ENCODE data around the gene TTC13.

Gene TTC13

DNA sequence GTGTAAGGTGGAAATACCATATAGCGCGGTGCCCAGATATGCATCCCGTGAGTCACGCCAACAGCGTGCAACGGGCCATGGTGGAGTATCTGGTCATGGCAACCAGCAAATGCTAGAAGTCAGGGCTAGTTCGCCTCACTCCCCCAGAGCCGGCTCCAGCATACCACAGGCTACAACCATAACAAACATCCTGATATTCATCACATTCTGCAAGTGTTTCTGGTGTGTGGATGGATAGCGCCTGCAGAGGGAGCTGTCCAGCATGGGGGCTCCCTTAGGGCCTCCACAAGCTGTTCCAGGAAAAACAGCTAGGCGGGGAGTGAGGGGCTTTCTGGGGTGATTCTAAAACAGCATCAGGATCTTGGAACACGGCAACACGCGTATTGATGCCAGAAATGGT lies 117.2 kb downstream of the TTC13 start:
- H3K4me3 ChIP-seq (ENCODE audit: low read length) = no peak overlapping the region

DNA sequence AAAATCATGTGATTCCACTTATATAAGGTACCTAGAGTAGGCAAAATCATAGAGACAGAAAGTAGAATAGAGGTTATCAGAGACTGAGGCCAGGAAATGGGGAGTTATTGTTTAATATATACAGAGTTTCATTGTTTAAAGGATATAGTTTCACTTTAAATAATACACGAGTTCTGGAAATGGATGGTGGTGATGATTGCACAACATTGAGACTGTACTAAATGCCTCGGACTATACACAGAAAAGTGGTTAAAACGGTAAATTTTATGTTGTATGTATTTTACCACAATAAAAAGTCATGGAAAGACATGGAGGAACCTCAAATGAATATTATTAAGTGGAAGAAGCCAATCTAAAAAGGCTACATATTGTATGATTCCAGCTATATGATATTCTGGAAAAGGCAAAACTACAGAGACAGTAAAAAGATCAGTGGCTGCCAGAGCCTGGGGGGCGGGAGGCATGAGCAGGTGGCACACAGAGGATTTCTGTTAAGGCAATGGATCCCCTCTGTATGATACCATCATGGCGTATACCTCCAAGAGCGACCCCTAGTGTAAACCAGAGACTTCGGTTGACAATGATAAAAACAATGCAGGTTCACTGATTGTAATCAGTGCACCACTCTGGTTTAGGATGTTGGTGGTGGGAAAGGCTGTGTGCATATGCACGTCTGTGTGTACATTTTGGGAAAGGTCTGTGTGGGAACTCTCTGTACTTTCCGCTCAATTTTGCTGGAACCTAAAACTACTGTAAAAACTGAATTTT lies 117.9 kb downstream of the TTC13 start:
- no peak overlapping the region for H3K27ac ChIP-seq (ENCODE audit: low read depth, low read length)

More for the DNA sequence above, 117.2 kb downstream of the TTC13 start:
- Histone ChIP-seq H3K9ac (ENCODE audit: low read length) (no peak overlapping the region), H3K4ac (ENCODE audit: low read depth, low read length) (no peak overlapping the region), H2AK5ac (ENCODE audit: low read length) (no peak overlapping the region), H3K79me1 (ENCODE audit: low read length) (peaks cover 26% of the 10 kb centered on the region), H3K27ac (ENCODE audit: low read depth, low read length) (no peak overlapping the region), H3K4me2 (ENCODE audit: low read length) (no peak overlapping the region), H3K56ac (ENCODE audit: low read length) (no peak overlapping the region), H2BK15ac (replicated peaks; ENCODE audit: low read depth) (no peak overlapping the region), H3K23ac (ENCODE audit: low read length) (no peak overlapping the region), H2BK5ac (ENCODE audit: low read length) (no peak overlapping the region), H3K18ac (ENCODE audit: low read length) (no peak overlapping the region), H3K4me1 (ENCODE audit: control insufficient read depth, low read depth, low read length) (peaks cover 7% of the 10 kb centered on the region), H3K36me3 (ENCODE audit: control insufficient read depth, insufficient read depth, low read length) (no peaks in the 10 kb centered on the region), H4K8ac (ENCODE audit: low read depth, low read length) (no peak overlapping the region), H3K27me3 (ENCODE audit: insufficient read depth, low read length, poor library complexity) (no peaks in the 10 kb centered on the region), H2BK120ac (ENCODE audit: low read depth, low read length) (no peak overlapping the region), H4K5ac (ENCODE audit: low read length) (no peak overlapping the region), H3K79me2 (ENCODE audit: control insufficient read depth, insufficient read depth, low read length) (peaks cover 29% of the 10 kb centered on the region)
- no CpG with 5 or more reads among the region's 13 CpGs for WGBS (ENCODE audit: extremely low coverage, insufficient coverage, low lambda C conversion rate)
- peak; percentile 53 for DNase-seq

DNA sequence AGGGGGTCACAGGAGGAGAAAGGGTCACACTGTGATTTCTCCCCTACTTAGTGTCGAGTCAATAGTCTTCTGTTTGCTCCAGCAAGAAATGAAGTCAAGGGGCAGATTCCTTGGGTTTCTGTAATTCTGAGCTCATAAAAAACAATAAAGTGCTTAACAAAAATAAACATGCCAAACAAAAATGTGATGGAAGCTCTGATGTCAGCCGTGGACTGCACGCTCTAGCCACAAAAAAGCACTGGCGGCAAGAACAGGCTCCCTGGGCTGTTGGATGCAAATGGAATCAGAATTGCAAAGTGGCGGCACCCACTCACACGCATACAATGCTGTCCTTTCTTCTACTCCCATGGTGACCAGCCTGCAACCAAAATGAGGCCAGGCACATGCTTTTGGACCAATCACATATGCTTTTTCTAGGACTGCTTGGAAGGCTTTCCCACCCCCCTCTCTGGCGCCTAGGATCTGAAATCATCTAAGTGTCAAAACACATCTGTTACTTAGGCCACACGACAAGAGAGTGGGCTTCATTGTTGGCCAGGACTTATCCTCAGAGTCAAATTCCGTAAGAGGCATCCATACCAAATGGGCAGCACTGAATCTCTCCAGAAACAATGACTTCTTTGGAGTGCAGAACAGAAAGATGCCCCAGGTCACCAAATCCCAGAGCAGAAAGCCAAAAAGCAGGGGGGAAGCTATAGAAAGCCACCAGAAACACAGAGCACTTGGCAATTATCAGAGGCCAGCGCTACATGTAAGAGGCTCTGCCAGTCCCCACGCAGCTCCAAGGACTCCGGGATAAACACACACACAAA lies 119.5 kb downstream of the TTC13 start:
- H3K79me1 ChIP-seq (ENCODE audit: low read length) = peaks cover 21% of the 10 kb centered on the region
- no peak overlapping the region for H3K56ac ChIP-seq (ENCODE audit: low read length)
- H3K18ac ChIP-seq (ENCODE audit: low read length) = no peak overlapping the region
- H2AK5ac ChIP-seq (ENCODE audit: low read length) = no peak overlapping the region
- peaks cover 19% of the 10 kb centered on the region for H3K79me2 ChIP-seq (ENCODE audit: control insufficient read depth, insufficient read depth, low read length)
- no peak overlapping the region for H3K23ac ChIP-seq (ENCODE audit: low read length)
- H4K5ac ChIP-seq (ENCODE audit: low read length) = no peak overlapping the region
- H4K8ac ChIP-seq (ENCODE audit: low read depth, low read length) = no peak overlapping the region
- H3K27me3 ChIP-seq (ENCODE audit: insufficient read depth, low read length, poor library complexity) = no peaks in the 10 kb centered on the region
- H2BK120ac ChIP-seq (ENCODE audit: low read depth, low read length) = no peak overlapping the region
- no peak overlapping the region for H3K4ac ChIP-seq (ENCODE audit: low read depth, low read length)
- no peak overlapping the region for H2BK15ac ChIP-seq (replicated peaks; ENCODE audit: low read depth)
- no peak overlapping the region for H2BK5ac ChIP-seq (ENCODE audit: low read length)
- no peak overlapping the region for H3K9ac ChIP-seq (ENCODE audit: low read length)
- H3K4me1 ChIP-seq (ENCODE audit: control insufficient read depth, low read depth, low read length) = peaks cover 12% of the 10 kb centered on the region
- H3K27ac ChIP-seq (ENCODE audit: low read depth, low read length) = peak overlapping the region; percentile 47
- no peaks in the 10 kb centered on the region for H3K36me3 ChIP-seq (ENCODE audit: control insufficient read depth, insufficient read depth, low read length)
- no peak overlapping the region for H3K4me2 ChIP-seq (ENCODE audit: low read length)
- peak; percentile 74 for DNase-seq
- no CpG with 5 or more reads among the region's 12 CpGs for WGBS (ENCODE audit: extremely low coverage, insufficient coverage, low lambda C conversion rate)
- no peak overlapping the region for H3K4me3 ChIP-seq (ENCODE audit: low read length)

More for the DNA sequence above, 117.9 kb downstream of the TTC13 start:
- Histone ChIP-seq H4K5ac (ENCODE audit: low read length) (no peak overlapping the region), H3K4ac (ENCODE audit: low read depth, low read length) (no peak overlapping the region), H2AK5ac (ENCODE audit: low read length) (no peak overlapping the region), H3K9ac (ENCODE audit: low read length) (no peak overlapping the region), H3K23ac (ENCODE audit: low read length) (no peak overlapping the region), H2BK15ac (replicated peaks; ENCODE audit: low read depth) (no peak overlapping the region), H4K8ac (ENCODE audit: low read depth, low read length) (no peak overlapping the region), H3K79me1 (ENCODE audit: low read length) (peaks cover 26% of the 10 kb centered on the region), H3K4me2 (ENCODE audit: low read length) (no peak overlapping the region), H3K18ac (ENCODE audit: low read length) (no peak overlapping the region), H3K56ac (ENCODE audit: low read length) (no peak overlapping the region), H2BK5ac (ENCODE audit: low read length) (no peak overlapping the region), H3K27me3 (ENCODE audit: insufficient read depth, low read length, poor library complexity) (no peaks in the 10 kb centered on the region), H3K4me3 (ENCODE audit: low read length) (no peak overlapping the region), H3K36me3 (ENCODE audit: control insufficient read depth, insufficient read depth, low read length) (no peaks in the 10 kb centered on the region), H3K79me2 (ENCODE audit: control insufficient read depth, insufficient read depth, low read length) (peaks cover 25% of the 10 kb centered on the region), H3K4me1 (ENCODE audit: control insufficient read depth, low read depth, low read length) (peaks cover 12% of the 10 kb centered on the region), H2BK120ac (ENCODE audit: low read depth, low read length) (no peak overlapping the region)
- DNase-seq = peak; percentile 38
- WGBS (ENCODE audit: extremely low coverage, insufficient coverage, low lambda C conversion rate) = no CpG with 5 or more reads among the region's 9 CpGs

DNA sequence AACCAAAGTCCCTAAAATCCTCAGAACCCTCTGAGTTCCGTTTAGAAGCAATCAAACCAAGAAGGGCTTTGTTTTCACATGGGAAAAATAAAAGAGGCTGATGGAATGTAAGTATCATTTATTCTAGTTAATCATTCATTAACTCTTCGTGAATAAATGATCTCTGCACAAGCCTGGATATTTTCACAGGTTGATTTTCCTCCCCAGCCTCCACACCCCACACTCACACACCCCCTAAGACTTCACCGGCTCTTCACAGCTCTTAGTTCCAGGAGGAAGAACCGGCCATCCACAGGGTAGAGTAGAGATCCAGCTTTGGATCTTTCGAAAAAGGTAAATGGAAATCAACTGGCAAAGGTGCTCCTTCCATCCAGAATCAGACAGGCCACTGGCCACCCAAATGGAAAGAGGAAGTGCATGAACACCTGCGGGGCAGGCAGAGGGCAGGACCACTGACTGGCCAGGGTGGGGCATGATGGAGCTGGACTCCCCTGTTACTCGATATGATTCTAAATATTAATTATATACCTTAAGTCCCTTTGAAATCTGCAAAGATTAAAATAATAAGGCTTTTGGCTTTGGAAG lies 120.3 kb downstream of the TTC13 start:
- H4K5ac ChIP-seq (ENCODE audit: low read length) = no peak overlapping the region
- no peak overlapping the region for H3K4me2 ChIP-seq (ENCODE audit: low read length)
- peak overlapping the region; percentile 45 for H3K27ac ChIP-seq (ENCODE audit: low read depth, low read length)
- H3K27me3 ChIP-seq (ENCODE audit: insufficient read depth, low read length, poor library complexity) = no peaks in the 10 kb centered on the region
- H3K23ac ChIP-seq (ENCODE audit: low read length) = no peak overlapping the region
- H3K36me3 ChIP-seq (ENCODE audit: control insufficient read depth, insufficient read depth, low read length) = no peaks in the 10 kb centered on the region
- no peak overlapping the region for H3K56ac ChIP-seq (ENCODE audit: low read length)
- no peak overlapping the region for H2AK5ac ChIP-seq (ENCODE audit: low read length)
- H3K79me2 ChIP-seq (ENCODE audit: control insufficient read depth, insufficient read depth, low read length) = peaks cover 19% of the 10 kb centered on the region
- H3K4me3 ChIP-seq (ENCODE audit: low read length) = no peak overlapping the region
- no peak overlapping the region for H2BK5ac ChIP-seq (ENCODE audit: low read length)
- H2BK15ac ChIP-seq (replicated peaks; ENCODE audit: low read depth) = no peak overlapping the region
- H3K79me1 ChIP-seq (ENCODE audit: low read length) = peaks cover 18% of the 10 kb centered on the region
- no peak overlapping the region for H2BK120ac ChIP-seq (ENCODE audit: low read depth, low read length)
- no peak overlapping the region for H3K18ac ChIP-seq (ENCODE audit: low read length)
- H3K9ac ChIP-seq (ENCODE audit: low read length) = no peak overlapping the region
- H3K4me1 ChIP-seq (ENCODE audit: control insufficient read depth, low read depth, low read length) = peaks cover 11% of the 10 kb centered on the region
- WGBS (ENCODE audit: extremely low coverage, insufficient coverage, low lambda C conversion rate) = no CpG with 5 or more reads among the region's 7 CpGs
- DNase-seq = no peak
- H4K8ac ChIP-seq (ENCODE audit: low read depth, low read length) = no peak overlapping the region
- H3K4ac ChIP-seq (ENCODE audit: low read depth, low read length) = no peak overlapping the region

- Histone ChIP-seq H2BK5ac (ENCODE audit: low read length) (no peak overlapping the region), H3K27me3 (ENCODE audit: insufficient read depth, low read length, poor library complexity) (no peaks in the 10 kb centered on the region), H3K4ac (ENCODE audit: low read depth, low read length) (no peak overlapping the region), H3K4me3 (ENCODE audit: low read length) (no peak overlapping the region), H3K79me1 (ENCODE audit: low read length) (peaks cover 18% of the 10 kb centered on the region), H4K8ac (ENCODE audit: low read depth, low read length) (no peak overlapping the region), H3K18ac (ENCODE audit: low read length) (no peak overlapping the region), H3K56ac (ENCODE audit: low read length) (no peak overlapping the region), H3K79me2 (ENCODE audit: control insufficient read depth, insufficient read depth, low read length) (peaks cover 20% of the 10 kb centered on the region), H3K4me1 (ENCODE audit: control insufficient read depth, low read depth, low read length) (peaks cover 11% of the 10 kb centered on the region), H2BK120ac (ENCODE audit: low read depth, low read length) (no peak overlapping the region), H3K4me2 (ENCODE audit: low read length) (no peak overlapping the region), H4K5ac (ENCODE audit: low read length) (no peak overlapping the region), H2AK5ac (ENCODE audit: low read length) (no peak overlapping the region), H2BK15ac (replicated peaks; ENCODE audit: low read depth) (no peak overlapping the region), H3K36me3 (ENCODE audit: control insufficient read depth, insufficient read depth, low read length) (peaks cover 1% of the 10 kb centered on the region), H3K23ac (ENCODE audit: low read length) (no peak overlapping the region), H3K9ac (ENCODE audit: low read length) (no peak overlapping the region), H3K27ac (ENCODE audit: low read depth, low read length) (no peak overlapping the region)
- no CpG with 5 or more reads among the region's 1 CpG for WGBS (ENCODE audit: extremely low coverage, insufficient coverage, low lambda C conversion rate)
- DNase-seq = no peak
Measured at GRCh38 chr1:230857822-230858221, 120.8 kb downstream of the TTC13 start.

Data from mesendoderm (in vitro differentiated cells).